ENCODE measurements around the gene RXRB.

The RXRB gene

DNA sequence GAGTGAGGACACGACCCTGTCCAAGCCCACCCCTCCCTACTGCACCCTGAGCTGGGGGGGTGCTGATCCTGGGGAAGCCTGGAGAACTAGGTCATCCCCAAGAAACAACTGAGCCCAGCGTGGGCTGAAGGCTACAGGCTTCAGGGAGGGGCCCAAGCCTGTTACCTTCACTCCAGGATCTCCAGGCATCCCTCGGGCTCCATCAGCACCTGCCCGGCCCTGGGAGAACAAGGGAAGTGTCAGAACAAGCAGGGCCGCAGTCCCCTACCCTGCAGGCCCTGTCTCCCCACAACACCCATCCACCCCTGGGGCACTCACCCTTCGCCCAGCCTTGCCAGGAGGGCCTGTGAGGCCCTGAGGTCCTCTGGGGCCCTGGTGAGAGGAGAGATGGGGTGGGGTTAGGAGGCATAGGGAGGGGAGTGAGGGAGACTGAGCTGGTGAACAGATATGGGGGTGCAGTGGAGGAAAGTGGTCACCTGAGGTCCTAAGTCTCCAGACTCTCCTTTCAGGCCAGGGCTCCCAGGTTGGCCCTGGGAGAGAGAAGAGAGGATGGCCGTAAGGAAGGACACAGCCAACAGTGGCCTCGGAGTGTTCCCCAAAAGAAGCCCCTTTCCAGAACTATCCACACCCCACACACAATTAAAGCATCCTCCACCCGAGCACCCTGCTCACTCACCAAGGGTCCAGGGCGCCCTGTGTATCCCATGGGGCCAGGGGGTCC is 21.6 kb downstream of the RXRB start:
- Histone ChIP-seq H3K4me3 (ENCODE audit: low read length, poor library complexity, severe bottlenecking) (no peak overlapping the region), H3K9me3 (ENCODE audit: insufficient read depth, low read depth, low read length) (no peaks in the 10 kb centered on the region), H4K20me1 (ENCODE audit: insufficient read depth, low read length, poor library complexity, severe bottlenecking) (no peaks in the 10 kb centered on the region), H3K27me3 (ENCODE audit: insufficient read depth, low read length, poor library complexity, severe bottlenecking) (peaks cover 56% of the 10 kb centered on the region), H3K79me2 (ENCODE audit: insufficient read depth, low read length) (no peaks in the 10 kb centered on the region), H3F3A (ENCODE audit: low read depth) (no peaks in the 10 kb centered on the region), H3K4me1 (ENCODE audit: insufficient read depth, low read length, poor library complexity, severe bottlenecking) (peaks cover 11% of the 10 kb centered on the region), H3K9me2 (replicated peaks; ENCODE audit: low read depth, low read length) (no peaks in the 10 kb centered on the region), H3K4me2 (ENCODE audit: low read depth, low read length, poor library complexity, severe bottlenecking) (no peak overlapping the region), H2AFZ (ENCODE audit: low read length) (no peak overlapping the region), H3K9ac (ENCODE audit: low read depth, low read length, poor library complexity, severe bottlenecking) (no peak overlapping the region), H3K36me3 (ENCODE audit: insufficient read depth, low read length) (no peaks in the 10 kb centered on the region)
- TF ChIP-seq CTCF (conservative IDR thresholded peaks at IDR 0.05; ENCODE audit: low read length) (no peak), EZH2phosphoT487 (IDR thresholded peaks at IDR 0.05; ENCODE audit: borderline replicate concordance) (no peak)

- H3K4me1 ChIP-seq (ENCODE audit: insufficient read depth, low read length, poor library complexity, severe bottlenecking) = peaks cover under 1% of the 10 kb centered on the region
- H3K27me3 ChIP-seq (ENCODE audit: insufficient read depth, low read length, poor library complexity, severe bottlenecking) = peaks cover 50% of the 10 kb centered on the region
- H3F3A ChIP-seq (ENCODE audit: low read depth) = no peaks in the 10 kb centered on the region
- H3K79me2 ChIP-seq (ENCODE audit: insufficient read depth, low read length) = no peaks in the 10 kb centered on the region
- H3K36me3 ChIP-seq (ENCODE audit: insufficient read depth, low read length) = no peaks in the 10 kb centered on the region
- H3K9ac ChIP-seq (ENCODE audit: low read depth, low read length, poor library complexity, severe bottlenecking) = no peak overlapping the region
- TF ChIP-seq EZH2phosphoT487 (IDR thresholded peaks at IDR 0.05; ENCODE audit: borderline replicate concordance) (no peak), CTCF (conservative IDR thresholded peaks at IDR 0.05; ENCODE audit: low read length) (no peak)
- no peaks in the 10 kb centered on the region for H3K9me3 ChIP-seq (ENCODE audit: insufficient read depth, low read depth, low read length)
- H4K20me1 ChIP-seq (ENCODE audit: insufficient read depth, low read length, poor library complexity, severe bottlenecking) = no peaks in the 10 kb centered on the region
- no peak overlapping the region for H3K4me3 ChIP-seq (ENCODE audit: low read length, poor library complexity, severe bottlenecking)
- H3K9me2 ChIP-seq (replicated peaks; ENCODE audit: low read depth, low read length) = no peaks in the 10 kb centered on the region
- no peak overlapping the region for H3K4me2 ChIP-seq (ENCODE audit: low read depth, low read length, poor library complexity, severe bottlenecking)
- no peak overlapping the region for H2AFZ ChIP-seq (ENCODE audit: low read length)
Measured at GRCh38 chr6:33177552-33178446, 22.7 kb downstream of the RXRB start.

DNA sequence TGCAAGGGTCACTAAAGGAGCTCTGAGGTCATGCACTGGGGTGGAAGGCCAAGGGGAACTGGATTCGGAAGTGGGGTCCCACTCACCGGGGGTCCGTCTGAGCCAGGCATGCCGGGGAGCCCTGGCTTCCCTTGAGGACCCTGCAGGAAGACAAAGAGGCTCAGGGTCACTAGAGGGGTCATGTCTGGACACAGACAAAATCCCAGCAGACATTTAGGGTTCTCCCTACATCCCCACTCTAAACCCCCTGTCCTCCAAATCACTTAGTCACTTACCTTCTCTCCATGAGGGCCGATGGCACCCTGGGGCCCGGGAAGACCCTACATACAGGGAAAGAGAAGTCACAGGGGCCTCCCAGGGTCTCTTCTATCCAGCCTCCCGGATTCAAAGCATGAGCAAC is 23.6 kb downstream of the RXRB start:
- H4K20me1 ChIP-seq (ENCODE audit: insufficient read depth, low read length, poor library complexity, severe bottlenecking) = no peaks in the 10 kb centered on the region
- no peak overlapping the region for H2AFZ ChIP-seq (ENCODE audit: low read length)
- H3F3A ChIP-seq (ENCODE audit: low read depth) = no peaks in the 10 kb centered on the region
- no peak overlapping the region for H3K9ac ChIP-seq (ENCODE audit: low read depth, low read length, poor library complexity, severe bottlenecking)
- H3K4me1 ChIP-seq (ENCODE audit: insufficient read depth, low read length, poor library complexity, severe bottlenecking) = no peaks in the 10 kb centered on the region
- H3K4me2 ChIP-seq (ENCODE audit: low read depth, low read length, poor library complexity, severe bottlenecking) = no peak overlapping the region
- H3K9me3 ChIP-seq (ENCODE audit: insufficient read depth, low read depth, low read length) = no peaks in the 10 kb centered on the region
- H3K79me2 ChIP-seq (ENCODE audit: insufficient read depth, low read length) = no peaks in the 10 kb centered on the region
- no peaks in the 10 kb centered on the region for H3K36me3 ChIP-seq (ENCODE audit: insufficient read depth, low read length)
- peaks cover 41% of the 10 kb centered on the region for H3K27me3 ChIP-seq (ENCODE audit: insufficient read depth, low read length, poor library complexity, severe bottlenecking)
- no peaks in the 10 kb centered on the region for H3K9me2 ChIP-seq (replicated peaks; ENCODE audit: low read depth, low read length)
- no peak overlapping the region for H3K4me3 ChIP-seq (ENCODE audit: low read length, poor library complexity, severe bottlenecking)
- TF ChIP-seq EZH2phosphoT487 (IDR thresholded peaks at IDR 0.05; ENCODE audit: borderline replicate concordance) = no peak
- TF ChIP-seq CTCF (conservative IDR thresholded peaks at IDR 0.05; ENCODE audit: low read length) = no peak
